DND-41 (cell line): ENCODE data around the gene TUBA4B.

Experiments
- ATAC-seq: fragments of 200-7000 bp; cut with Tn5 transposase; 3 replicates; pipeline ENCODE4 v1.9.1; 2021; ENCODE audit warnings: low read depth; ENCODE audit not compliant: insufficient read depth
- DNase-seq: peaks from one replicate; pipeline ENCODE4 v3.0.0-alpha.2; 2020
- H2AFZ ChIP-seq: 2 replicates; pipeline ENCODE4 v1.6.0; 2012; ENCODE audit warnings: low read depth, low read length
- H3K27ac ChIP-seq: 2 replicates; pipeline ENCODE4 v1.5.1; 2012; ENCODE audit warnings: low read length, inconsistent platforms
- H3K27me3 ChIP-seq: fragments of 200-600 bp; sonication (generic); 2 replicates; pipeline ENCODE4 v1.6.0; 2012; ENCODE audit warnings: low read length, mild to moderate bottlenecking, inconsistent platforms; ENCODE audit not compliant: insufficient read depth, poor library complexity
- H3K36me3 ChIP-seq: 2 replicates; pipeline ENCODE4 v1.5.1; 2012; ENCODE audit warnings: low read length, inconsistent platforms; ENCODE audit not compliant: insufficient read depth
- H3K4me1 ChIP-seq: 2 replicates; pipeline ENCODE4 v1.5.1; 2012; ENCODE audit warnings: mild to moderate bottlenecking, low read length; ENCODE audit not compliant: insufficient read depth
- H3K4me2 ChIP-seq: 2 replicates; pipeline ENCODE4 v1.6.0; 2012; ENCODE audit warnings: mild to moderate bottlenecking, moderate library complexity, low read length, inconsistent platforms; ENCODE audit not compliant: insufficient read depth
- H3K4me3 ChIP-seq, 2 experiments: fragments of 200-600 bp in 1 of 2; shearing (Covaris generic) in 1 of 2; 2 replicates each; pipeline ENCODE4 v1.5.1; 2012 to 2016; ENCODE audit warnings: inconsistent platforms in 2 of 2, low read length in 2 of 2, mild to moderate bottlenecking in 2 of 2, low read depth in 1 of 2, moderate library complexity in 1 of 2
- H3K79me2 ChIP-seq: 2 replicates; pipeline ENCODE4 v1.6.0; 2012; ENCODE audit warnings: low read length, inconsistent platforms; ENCODE audit not compliant: insufficient read depth
- H3K9ac ChIP-seq: 2 replicates; pipeline ENCODE4 v1.6.0; 2012; ENCODE audit warnings: low read depth, mild to moderate bottlenecking, inconsistent platforms, low read length, moderate library complexity
- H3K9me3 ChIP-seq: 2 replicates; pipeline ENCODE4 v1.5.1; 2012; ENCODE audit warnings: low read length, moderate library complexity, mild to moderate bottlenecking, inconsistent platforms; ENCODE audit not compliant: insufficient read depth, severe bottlenecking
- H4K20me1 ChIP-seq: 2 replicates; pipeline ENCODE4 v1.6.0; 2012; ENCODE audit warnings: low read length; ENCODE audit not compliant: insufficient read depth
- CTCF ChIP-seq: IDR thresholded peaks from 2 replicates; pipeline ENCODE4 v1.5.1; 2012; ENCODE audit warnings: borderline replicate concordance, low read length, moderate library complexity, mild to moderate bottlenecking; ENCODE audit not compliant: poor library complexity, severe bottlenecking; ENCODE audit errors: extremely low read depth
- EZH2 ChIP-seq: IDR thresholded peaks from 3 replicates; pipeline ENCODE4 v1.6.1; 2012; ENCODE audit warnings: borderline replicate concordance, low read depth, mild to moderate bottlenecking, moderate library complexity, low read length, inconsistent platforms; ENCODE audit not compliant: severe bottlenecking

TUBA4B gene

DNA sequence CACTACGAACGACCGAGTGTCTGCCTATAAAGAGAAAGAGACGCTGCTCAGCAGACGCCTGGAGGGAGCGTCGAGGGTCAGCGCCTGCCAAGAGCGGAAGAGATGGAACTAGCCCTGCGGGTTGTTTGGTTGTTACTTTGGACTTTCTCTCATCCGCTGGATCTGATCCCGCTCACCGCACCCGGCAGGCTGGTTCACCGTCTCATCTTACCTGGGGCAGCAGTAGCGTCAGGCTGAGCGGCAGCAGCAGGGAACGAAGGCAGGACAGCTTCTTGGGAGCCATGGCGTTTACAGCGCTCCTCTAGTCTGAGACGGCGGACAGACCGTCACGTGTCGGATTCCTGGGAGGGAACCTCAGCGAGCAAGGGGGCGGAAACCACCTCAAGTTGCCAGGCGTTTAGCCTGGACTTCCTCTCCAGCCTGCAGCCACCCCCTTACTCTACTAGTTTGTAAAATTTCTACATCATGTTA lies 9.7 kb upstream of the TUBA4B start:
- no peaks in the 10 kb centered on the region for H3K27me3 ChIP-seq
- DNase-seq (no peak), ATAC-seq (no peak)
- no peaks in the 10 kb centered on the region for H3K9me3 ChIP-seq
- no peak overlapping the region for H3K27ac ChIP-seq
- H4K20me1 ChIP-seq = peaks cover 15% of the 10 kb centered on the region
- no peak overlapping the region for H3K9ac ChIP-seq
- no peak overlapping the region for H3K4me3 ChIP-seq
- H3K4me2 ChIP-seq = no peak overlapping the region
- peaks cover 38% of the 10 kb centered on the region for H3K4me1 ChIP-seq
- peaks cover 4% of the 10 kb centered on the region for H3K36me3 ChIP-seq
- H2AFZ ChIP-seq = no peak overlapping the region
- H3K79me2 ChIP-seq = peaks cover 14% of the 10 kb centered on the region
- TF ChIP-seq EZH2 (no peak), CTCF (no peak)

DNA sequence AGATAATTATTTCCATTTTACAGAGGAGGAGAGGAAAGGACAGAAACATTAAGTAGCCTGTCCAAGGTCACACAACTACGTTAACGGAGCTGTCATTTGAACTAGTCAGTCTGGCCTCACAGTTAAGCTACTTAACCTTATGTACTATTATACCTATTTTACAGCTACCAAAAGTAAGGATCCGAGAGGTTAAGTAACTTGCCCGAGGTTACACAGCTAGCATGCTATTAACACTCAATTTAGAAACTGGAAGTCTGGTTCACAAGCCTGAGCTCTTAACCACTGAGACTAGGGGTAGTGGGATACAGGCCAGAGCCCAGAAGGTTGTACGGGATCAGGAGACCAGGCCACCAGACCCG lies 8.3 kb upstream of the TUBA4B start:
- no peaks in the 10 kb centered on the region for H3K9me3 ChIP-seq
- H3K4me2 ChIP-seq = peak overlapping the region; percentile 84
- peak overlapping the region; percentile 93 for H3K27ac ChIP-seq
- H2AFZ ChIP-seq = peak overlapping the region; percentile 94
- no peak for DNase-seq
- H3K79me2 ChIP-seq = peaks cover 14% of the 10 kb centered on the region
- H3K27me3 ChIP-seq = no peaks in the 10 kb centered on the region
- peak overlapping the region; percentile 90 for H3K9ac ChIP-seq
- H3K4me3 ChIP-seq = peak overlapping the region; percentile 87
- H3K4me1 ChIP-seq = peaks cover 51% of the 10 kb centered on the region
- H3K36me3 ChIP-seq = peaks cover 6% of the 10 kb centered on the region
- peaks cover 28% of the 10 kb centered on the region for H4K20me1 ChIP-seq
- ATAC-seq = no peak
- TF ChIP-seq EZH2 = no peak
- no peak for TF ChIP-seq CTCF

GRCh38 chr2:219245148-219245898 lies 7.7 kb upstream of the TUBA4B start, which contains the start of the genes GLB1L and STK16:
GLB1L (minus strand) TSS chr2:219245444; CDS start chr2:219243573, 1,871 bp downstream.
STK16 (plus strand) TSS chr2:219245479; CDS start chr2:219246000, 521 bp downstream.
- Histone ChIP-seq H3K4me3 (peak within 1 kb of the TSS; percentile 87), H3K9me3 (no peaks in the 10 kb centered on the region), H3K27ac (peak within 1 kb of the TSS; percentile 93), H3K9ac (peak within 1 kb of the TSS; percentile 90), H3K4me1 (peaks cover 53% of the 10 kb centered on the region), H3K4me2 (peak within 1 kb of the TSS; percentile 84), H3K79me2 (peaks cover 14% of the 10 kb centered on the region), H3K27me3 (no peaks in the 10 kb centered on the region), H4K20me1 (peaks cover 30% of the 10 kb centered on the region), H2AFZ (peak within 1 kb of the TSS; percentile 94), H3K36me3 (peaks cover 6% of the 10 kb centered on the region)
- DNase-seq (peak; percentile 87), ATAC-seq (peak; percentile 75)
- TF ChIP-seq EZH2 (no peak), CTCF (no peak)
